GM23248 (cell line): ENCODE results near the gene CCDC188. TPM values are rescaled to one million over a fixed set of nuclear protein-coding genes. Genes with fewer than 3 reads are reported as not detected.

Experiments used
- DNase-seq: peaks from one replicate; pipeline ENCODE4 v3.0.0-alpha.2; 2015
- H2AFZ ChIP-seq: fragments of 200-600 bp; sonication (generic); 2 replicates; pipeline ENCODE4 v1.6.1; 2016; ENCODE audit warnings: antibody characterized with exemption
- H3F3A ChIP-seq: fragments of 200-600 bp; sonication (generic); 2 replicates; pipeline ENCODE4 v1.6.1; 2016; ENCODE audit warnings: mild to moderate bottlenecking, antibody characterized with exemption, mixed run types; ENCODE audit not compliant: insufficient read depth
- H3K27ac ChIP-seq: fragments of 200-600 bp; sonication (generic); 2 replicates; pipeline ENCODE4 v1.5.1; 2016; ENCODE audit warnings: mild to moderate bottlenecking
- H3K27me3 ChIP-seq: fragments of 200-600 bp; sonication (generic); replicated peaks from 2 replicates; pipeline ENCODE4 v1.6.1; 2016; ENCODE audit warnings: mild to moderate bottlenecking; ENCODE audit not compliant: insufficient read depth
- H3K36me3 ChIP-seq: fragments of 200-600 bp; sonication (generic); 2 replicates; pipeline ENCODE4 v1.6.1; 2016; ENCODE audit warnings: low read depth, mild to moderate bottlenecking
- H3K4me1 ChIP-seq: fragments of 200-600 bp; sonication (generic); 2 replicates; pipeline ENCODE4 v1.6.1; 2016; ENCODE audit warnings: mild to moderate bottlenecking; ENCODE audit not compliant: insufficient read depth
- H3K4me2 ChIP-seq: fragments of 200-600 bp; sonication (generic); one replicate; pipeline ENCODE4 v1.6.1; 2016; ENCODE audit warnings: mild to moderate bottlenecking; ENCODE audit not compliant: unreplicated experiment
- H3K4me3 ChIP-seq: fragments of 200-600 bp; sonication (generic); 2 replicates; pipeline ENCODE4 v1.5.1; 2016; ENCODE audit warnings: mild to moderate bottlenecking
- H3K79me2 ChIP-seq: fragments of 200-600 bp; sonication (generic); 2 replicates; pipeline ENCODE4 v1.6.1; 2016; ENCODE audit warnings: mild to moderate bottlenecking; ENCODE audit not compliant: insufficient read depth
- H3K9ac ChIP-seq: fragments of 200-600 bp; sonication (generic); 2 replicates; pipeline ENCODE4 v1.6.1; 2016; ENCODE audit warnings: mild to moderate bottlenecking
- H3K9me2 ChIP-seq: fragments of 200-600 bp; sonication (generic); 2 replicates; pipeline ENCODE4 v1.6.1; 2016; ENCODE audit warnings: mixed run types, mild to moderate bottlenecking, moderate library complexity; ENCODE audit not compliant: insufficient read depth
- H3K9me3 ChIP-seq: fragments of 200-600 bp; sonication (generic); one replicate; pipeline ENCODE4 v1.6.1; 2017; ENCODE audit warnings: low read depth
- H4K20me1 ChIP-seq: fragments of 200-600 bp; sonication (generic); 2 replicates; pipeline ENCODE4 v1.6.0; 2016; ENCODE audit not compliant: insufficient read depth
- EZH2 ChIP-seq: fragments of 200-600 bp; sonication (generic); IDR thresholded peaks from 2 replicates; pipeline ENCODE4 v1.6.1; 2018; ENCODE audit warnings: antibody characterized with exemption, mild to moderate bottlenecking; ENCODE audit not compliant: insufficient read depth, poor library complexity, severe bottlenecking
- EZH2phosphoT487 ChIP-seq: fragments of 200-600 bp; sonication (generic); IDR thresholded peaks from 2 replicates; pipeline ENCODE4 v1.6.1; 2018; ENCODE audit warnings: antibody characterized with exemption, moderate library complexity, mild to moderate bottlenecking, low read depth; ENCODE audit not compliant: insufficient read depth
- WGBS, 2 experiments: methylation state at CpG; one replicate each; pipeline ENCODE4 v1.1.6; 2015 to 2017; ENCODE audit warnings: low lambda C conversion rate in 2 of 2, low coverage in 1 of 2; ENCODE audit errors: missing lambda C conversion rate in 2 of 2; 5-methylcytosine and 5-hydroxymethylcytosine counted together
- in situ Hi-C: fragments of 300-500 bp; cut with MboI; formaldehyde crosslinking; loops from 2 replicates; pipeline ENCODE4 v1.15.0; 2020
- polyA plus RNA-seq: library from polyadenylated mRNA; unstranded; fragments of >200 nt; fragmentation: Nextera tagmentation; extraction: Ambion mirVana; gene quantifications from 2 replicates; pipeline ENCODE4 v1.2.1, GENCODE V29; 2016
- total RNA-seq: library from RNA; depleted of rRNA; stranded (reverse); fragments of >200 nt; shearing (Covaris generic); gene quantifications from 2 replicates; pipeline ENCODE4 v1.2.3, GENCODE V29; 2014

Gene CCDC188
- total and polyA plus RNA-seq, 2 experiments from 2014 or later, result 1.2 to 1.8 TPM

- Histone ChIP-seq H3K9ac (no peak overlapping the region), H3K79me2 (no peaks in the 10 kb centered on the region), H4K20me1 (no peaks in the 10 kb centered on the region), H2AFZ (no peak overlapping the region), H3K9me2 (no peaks in the 10 kb centered on the region), H3F3A (no peaks in the 10 kb centered on the region), H3K4me1 (no peaks in the 10 kb centered on the region), H3K27ac (no peak overlapping the region), H3K36me3 (no peaks in the 10 kb centered on the region), H3K27me3 (no peaks in the 10 kb centered on the region), H3K9me3 (no peaks in the 10 kb centered on the region), H3K4me3 (no peak overlapping the region), H3K4me2 (no peak overlapping the region)
- no peak for DNase-seq
- TF ChIP-seq EZH2 (no peak), EZH2phosphoT487 (no peak)
- in situ Hi-C loops, result no loop called here
- WGBS, 2 experiments, result 86 to 88% methylated on average over 6 of the region's 6 CpGs
These were observed 37.7 kb upstream of the CCDC188 start for GRCh38 chr22:20188567-20188877.

GRCh38 chr22:20187777-20188566 is 37.1 kb upstream of the CCDC188 start:
- Histone ChIP-seq H3K27me3 (no peaks in the 10 kb centered on the region), H3K4me3 (no peak overlapping the region), H3K79me2 (no peaks in the 10 kb centered on the region), H3K36me3 (no peaks in the 10 kb centered on the region), H3K9me3 (no peaks in the 10 kb centered on the region), H3K9me2 (no peaks in the 10 kb centered on the region), H3F3A (no peaks in the 10 kb centered on the region), H4K20me1 (no peaks in the 10 kb centered on the region), H3K4me2 (no peak overlapping the region), H3K4me1 (no peaks in the 10 kb centered on the region), H3K27ac (no peak overlapping the region), H2AFZ (no peak overlapping the region), H3K9ac (no peak overlapping the region)
- in situ Hi-C loops, result no loop called here
- 77 to 83% methylated on average over 12 of the region's 12 CpGs for WGBS, 2 experiments
- no peak for DNase-seq
- TF ChIP-seq EZH2, result no peak

- Histone ChIP-seq H2AFZ (no peak overlapping the region), H3K4me2 (no peak overlapping the region), H3K27ac (no peak overlapping the region), H3K9me2 (no peaks in the 10 kb centered on the region), H3K9me3 (no peaks in the 10 kb centered on the region), H3K27me3 (no peaks in the 10 kb centered on the region), H3K4me1 (no peaks in the 10 kb centered on the region), H4K20me1 (no peaks in the 10 kb centered on the region), H3F3A (no peaks in the 10 kb centered on the region), H3K9ac (no peak overlapping the region), H3K36me3 (no peaks in the 10 kb centered on the region), H3K4me3 (no peak overlapping the region), H3K79me2 (no peaks in the 10 kb centered on the region)
- 40 to 43% methylated on average over 13 to 14 of the region's 14 CpGs for WGBS, 2 experiments
- TF ChIP-seq EZH2phosphoT487 (no peak), EZH2 (no peak)
- no peak for DNase-seq
- in situ Hi-C loops, result no loop called here
These were observed 36.2 kb upstream of the CCDC188 start for GRCh38 chr22:20186871-20187546.

- Histone ChIP-seq H3K79me2 (no peaks in the 10 kb centered on the region), H3K4me2 (no peak overlapping the region), H3K4me1 (no peaks in the 10 kb centered on the region), H3K9me3 (no peaks in the 10 kb centered on the region), H3K36me3 (no peaks in the 10 kb centered on the region), H3F3A (no peaks in the 10 kb centered on the region), H3K27ac (no peak overlapping the region), H4K20me1 (no peaks in the 10 kb centered on the region), H3K27me3 (no peaks in the 10 kb centered on the region), H3K4me3 (no peak overlapping the region), H2AFZ (no peak overlapping the region), H3K9ac (no peak overlapping the region), H3K9me2 (no peaks in the 10 kb centered on the region)
- WGBS, 2 experiments, result 33 to 34% methylated on average over 10 of the region's 10 CpGs
- TF ChIP-seq EZH2phosphoT487 (no peak), EZH2 (no peak)
- in situ Hi-C loops, result no loop called here
- DNase-seq, result no peak
These were observed 35.5 kb upstream of the CCDC188 start for GRCh38 chr22:20186183-20186870.
